ENCODE measurements around the gene CD3D.

DNA sequence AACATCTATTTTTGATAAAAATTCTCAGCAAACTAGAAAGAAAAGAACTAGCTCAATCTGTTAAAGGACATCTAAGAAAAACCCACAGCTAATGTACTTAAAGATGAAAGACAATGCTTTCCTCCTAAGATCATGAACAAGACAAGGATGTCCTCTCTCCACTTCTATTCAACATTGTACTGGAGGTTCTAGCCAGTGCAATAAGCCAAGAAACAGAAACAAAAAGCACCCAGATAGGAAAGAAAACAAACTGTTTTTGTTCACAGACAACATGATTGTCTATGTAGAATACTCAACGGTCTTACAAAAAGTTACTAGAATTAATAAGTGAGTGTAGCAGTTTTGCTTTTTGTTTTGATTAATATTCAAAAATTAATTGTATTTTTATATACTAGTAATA lies 7.8 kb downstream of the CD3D start:
- no peak for TF ChIP-seq EZH2 (IDR thresholded peaks at IDR 0.05; ENCODE audit: insufficient read depth, low read length)
- TF ChIP-seq, protein P1, sequence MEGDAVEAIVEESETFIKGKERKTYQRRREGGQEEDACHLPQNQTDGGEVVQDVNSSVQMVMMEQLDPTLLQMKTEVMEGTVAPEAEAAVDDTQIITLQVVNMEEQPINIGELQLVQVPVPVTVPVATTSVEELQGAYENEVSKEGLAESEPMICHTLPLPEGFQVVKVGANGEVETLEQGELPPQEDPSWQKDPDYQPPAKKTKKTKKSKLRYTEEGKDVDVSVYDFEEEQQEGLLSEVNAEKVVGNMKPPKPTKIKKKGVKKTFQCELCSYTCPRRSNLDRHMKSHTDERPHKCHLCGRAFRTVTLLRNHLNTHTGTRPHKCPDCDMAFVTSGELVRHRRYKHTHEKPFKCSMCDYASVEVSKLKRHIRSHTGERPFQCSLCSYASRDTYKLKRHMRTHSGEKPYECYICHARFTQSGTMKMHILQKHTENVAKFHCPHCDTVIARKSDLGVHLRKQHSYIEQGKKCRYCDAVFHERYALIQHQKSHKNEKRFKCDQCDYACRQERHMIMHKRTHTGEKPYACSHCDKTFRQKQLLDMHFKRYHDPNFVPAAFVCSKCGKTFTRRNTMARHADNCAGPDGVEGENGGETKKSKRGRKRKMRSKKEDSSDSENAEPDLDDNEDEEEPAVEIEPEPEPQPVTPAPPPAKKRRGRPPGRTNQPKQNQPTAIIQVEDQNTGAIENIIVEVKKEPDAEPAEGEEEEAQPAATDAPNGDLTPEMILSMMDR (IDR thresholded peaks at IDR 0.05; ENCODE audit: insufficient read depth, low read depth, low read length) = no peak

Data from astrocyte (in vitro differentiated cells and primary cell).